GM19438 (cell line): ENCODE data around the gene ETS2.

ENCODE experiments used
- ATAC-seq: cut with Tn5 transposase; IDR thresholded peaks from one replicate; pipeline ENCODE4 v1.9.1; 2021; ENCODE audit warnings: low read depth; ENCODE audit not compliant: unreplicated experiment

ETS2 gene

DNA sequence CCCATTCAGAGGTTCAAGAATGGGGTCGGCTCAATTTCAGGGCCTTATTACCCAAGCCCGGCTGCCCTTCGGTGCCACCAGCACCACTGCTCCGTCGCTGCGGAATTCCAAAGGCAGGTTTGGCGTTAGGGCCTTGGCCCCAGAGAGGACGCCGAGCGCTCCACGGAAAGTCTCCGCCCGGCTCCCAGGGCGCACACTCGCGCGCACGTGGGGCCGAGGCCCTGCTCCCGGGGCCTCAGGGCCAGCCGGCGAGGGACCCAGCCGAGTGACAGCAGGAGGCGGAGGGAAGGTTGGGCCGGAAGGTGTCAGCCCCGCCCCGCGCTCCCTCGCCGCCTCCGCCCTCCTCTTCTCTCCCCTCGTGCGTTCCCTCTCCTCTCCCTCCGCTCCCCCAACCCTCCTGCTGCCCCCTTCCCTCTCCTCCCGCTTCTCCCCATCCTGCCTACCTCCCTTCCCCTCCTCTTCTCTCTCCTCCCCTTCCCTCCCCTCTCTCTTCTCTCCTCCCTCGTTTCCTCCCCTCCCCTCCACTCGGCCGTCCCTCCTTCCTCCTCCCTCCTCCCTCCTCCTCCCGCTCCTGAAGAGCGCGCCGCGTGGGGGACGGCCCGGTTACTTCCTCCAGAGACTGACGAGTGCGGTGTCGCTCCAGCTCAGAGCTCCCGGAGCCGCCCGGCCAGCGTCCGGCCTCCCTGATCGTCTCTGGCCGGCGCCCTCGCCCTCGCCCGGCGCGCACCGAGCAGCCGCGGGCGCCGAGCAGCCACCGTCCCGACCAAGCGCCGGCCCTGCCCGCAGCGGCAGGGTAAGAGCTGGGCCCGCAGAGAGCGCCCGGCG, at the start of gene ETS2:
Gene ETS2 (plus strand): TSS at position 602 of the 825 bp plus-strand sequence. CDS start 4,106 bp downstream, outside the sequence.
- ATAC-seq = peak; percentile 69

DNA sequence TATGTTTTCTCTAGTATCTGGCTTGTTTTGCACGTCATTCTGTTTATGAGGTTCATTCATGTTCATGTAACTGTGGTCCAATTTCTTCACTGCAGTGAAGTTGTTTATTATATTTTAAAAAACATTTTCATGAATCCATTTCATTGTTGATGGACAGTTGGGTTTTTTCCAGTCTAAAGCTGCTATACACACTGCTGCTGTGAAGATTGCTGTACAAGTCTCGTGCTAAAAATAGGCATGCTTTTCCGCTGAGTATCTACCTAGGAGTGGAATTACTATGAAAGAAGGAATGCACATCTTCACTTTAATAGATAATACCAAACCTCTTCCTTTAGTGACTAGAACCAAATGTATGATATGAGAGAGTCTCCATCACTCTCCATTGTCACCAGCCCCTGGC, 49.0 kb upstream of the ETS2 start:
- ATAC-seq = no peak

DNA sequence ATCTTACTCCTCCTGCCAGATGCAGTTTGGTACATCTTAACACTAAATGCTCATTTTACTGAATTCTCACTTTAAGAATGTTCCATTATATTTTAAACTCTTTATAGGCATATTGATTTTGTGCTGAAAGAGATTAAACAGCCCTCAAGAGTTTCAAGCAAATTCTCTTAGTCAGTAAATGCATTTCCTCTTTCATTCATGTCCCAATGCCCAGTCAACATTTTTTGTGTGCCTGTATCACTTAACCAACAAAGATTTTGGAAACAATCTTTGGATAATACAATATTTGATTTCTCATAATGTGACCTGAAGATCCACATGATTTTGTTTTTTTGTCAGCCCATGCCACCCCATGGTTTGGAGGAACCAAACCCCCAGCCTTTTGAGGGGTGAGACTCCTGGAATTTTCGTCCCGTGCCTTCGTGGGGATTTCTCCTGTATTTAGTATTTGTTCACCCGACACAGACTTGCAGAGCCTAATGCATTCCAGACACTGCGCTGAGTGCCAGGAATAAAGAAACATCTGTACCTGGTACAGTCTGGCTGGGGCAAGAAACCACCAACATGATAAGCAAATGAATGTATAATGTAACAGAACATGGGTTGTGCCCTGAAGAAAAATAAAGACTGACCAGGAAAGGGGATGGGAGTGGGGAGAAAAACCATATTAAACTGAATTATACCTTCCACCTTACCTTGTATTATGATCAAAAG, 47.1 kb upstream of the ETS2 start:
- no peak for ATAC-seq

DNA sequence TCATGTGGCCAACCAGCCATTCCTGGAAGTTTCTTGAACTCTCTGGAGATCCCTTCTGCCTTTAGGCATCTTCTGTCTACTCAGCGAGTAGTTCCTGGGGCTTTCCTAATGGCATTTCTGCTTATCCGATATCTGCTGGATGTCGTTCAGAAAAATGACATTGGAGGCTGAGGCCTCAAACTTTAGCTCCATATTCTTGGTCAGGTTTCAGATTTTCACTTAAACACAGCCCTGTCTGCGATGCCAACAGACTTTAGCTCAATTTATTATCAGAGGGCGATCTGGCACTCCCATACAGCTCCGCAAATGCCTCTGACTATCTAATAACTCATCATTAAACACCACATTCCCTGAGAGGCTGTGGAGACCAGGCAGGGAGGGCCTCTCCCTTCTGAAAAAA, 46.3 kb upstream of the ETS2 start:
- ATAC-seq = no peak

DNA sequence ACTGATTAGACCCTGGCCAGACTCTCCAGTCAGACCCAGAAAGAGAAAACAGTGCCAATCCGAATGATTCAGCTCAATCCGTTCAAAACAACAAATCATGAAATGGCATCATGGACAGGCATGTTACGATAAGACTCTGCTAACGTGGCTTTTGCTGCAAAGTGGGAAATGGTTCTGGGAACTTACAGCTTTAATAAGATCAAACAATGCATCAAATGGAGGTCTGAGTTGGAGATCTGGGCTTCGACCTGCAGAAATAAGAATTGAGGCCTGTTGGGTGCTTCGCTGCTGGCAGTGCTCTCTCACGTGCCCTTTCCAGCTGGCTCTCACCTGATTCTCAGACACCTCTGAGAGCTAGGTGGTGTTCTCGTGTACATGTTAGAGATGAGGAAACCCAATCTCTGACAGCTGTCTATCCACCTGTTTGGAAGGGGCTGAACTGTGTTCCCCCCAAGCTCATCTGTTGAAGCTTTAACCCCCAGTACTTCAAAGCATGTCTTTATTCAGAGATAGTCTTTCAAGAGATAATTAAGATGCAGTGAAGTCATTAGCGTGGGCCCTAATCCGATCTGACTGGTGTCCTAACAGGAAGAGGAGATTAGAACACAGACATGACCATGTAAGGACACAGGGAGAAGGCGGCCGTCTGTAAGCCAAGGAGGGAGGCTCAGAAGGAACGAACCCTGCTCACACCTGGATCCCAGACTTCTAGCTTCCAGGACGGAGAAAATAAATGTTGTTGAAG, 45.5 kb upstream of the ETS2 start:
- ATAC-seq = no peak

DNA sequence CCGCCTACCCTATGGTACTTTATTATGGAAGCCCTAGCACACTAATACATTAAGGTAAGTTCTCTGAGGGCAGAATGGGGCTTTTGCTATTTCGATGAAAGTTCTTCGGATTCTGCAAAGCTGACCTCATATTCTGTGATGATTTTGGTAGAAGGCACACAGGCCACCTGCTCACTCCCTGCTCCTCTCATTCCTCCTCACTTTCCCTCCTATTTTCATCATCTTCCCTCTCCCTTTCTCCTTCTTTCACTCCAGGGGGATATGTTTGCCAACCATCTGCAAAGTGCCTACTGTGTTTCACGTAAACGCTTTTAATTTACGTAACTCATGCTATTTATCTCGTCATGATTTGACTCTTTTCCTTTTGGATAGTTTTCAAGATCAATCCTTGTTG, 45.0 kb upstream of the ETS2 start:
- no peak for ATAC-seq

DNA sequence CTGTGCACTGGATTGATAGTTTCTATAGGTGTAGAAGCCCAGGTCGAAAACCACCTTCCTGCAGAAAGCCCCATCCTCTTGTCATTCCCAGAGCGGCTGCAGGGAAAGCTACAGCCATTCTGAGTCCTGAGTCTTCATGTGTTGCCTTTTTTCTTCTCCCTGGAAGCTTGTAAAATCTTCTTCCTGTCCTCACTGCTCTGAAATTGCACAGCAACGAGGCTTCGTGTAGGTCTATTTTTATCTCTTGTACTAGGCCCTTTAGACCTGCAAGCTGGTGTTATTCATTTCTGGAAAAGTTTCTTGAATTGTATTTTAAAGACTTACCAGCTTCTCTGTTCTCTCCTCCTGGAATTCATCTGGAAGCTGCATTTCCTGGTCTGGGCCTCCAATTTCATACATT, 44.2 kb upstream of the ETS2 start:
- no peak for ATAC-seq

DNA sequence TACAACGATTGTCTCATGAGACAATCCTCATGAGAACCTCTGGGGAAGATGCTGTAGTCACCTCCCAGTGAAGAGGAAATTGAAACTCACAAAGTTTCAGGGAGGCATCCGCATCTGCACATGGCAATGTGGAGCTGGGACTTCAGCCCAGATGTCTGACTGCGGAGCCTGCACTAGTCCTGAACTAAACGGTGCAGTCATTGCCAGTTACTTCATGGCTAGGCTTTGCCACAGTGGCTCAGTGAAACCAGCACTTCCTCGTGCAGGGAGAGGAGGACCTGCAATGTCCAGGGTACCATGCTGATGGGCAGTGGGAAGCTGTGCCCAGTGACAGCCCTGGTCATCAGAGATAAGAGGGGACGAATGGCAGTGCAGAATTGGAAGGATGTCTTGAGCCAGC, 40.7 kb upstream of the ETS2 start:
- ATAC-seq = no peak

DNA sequence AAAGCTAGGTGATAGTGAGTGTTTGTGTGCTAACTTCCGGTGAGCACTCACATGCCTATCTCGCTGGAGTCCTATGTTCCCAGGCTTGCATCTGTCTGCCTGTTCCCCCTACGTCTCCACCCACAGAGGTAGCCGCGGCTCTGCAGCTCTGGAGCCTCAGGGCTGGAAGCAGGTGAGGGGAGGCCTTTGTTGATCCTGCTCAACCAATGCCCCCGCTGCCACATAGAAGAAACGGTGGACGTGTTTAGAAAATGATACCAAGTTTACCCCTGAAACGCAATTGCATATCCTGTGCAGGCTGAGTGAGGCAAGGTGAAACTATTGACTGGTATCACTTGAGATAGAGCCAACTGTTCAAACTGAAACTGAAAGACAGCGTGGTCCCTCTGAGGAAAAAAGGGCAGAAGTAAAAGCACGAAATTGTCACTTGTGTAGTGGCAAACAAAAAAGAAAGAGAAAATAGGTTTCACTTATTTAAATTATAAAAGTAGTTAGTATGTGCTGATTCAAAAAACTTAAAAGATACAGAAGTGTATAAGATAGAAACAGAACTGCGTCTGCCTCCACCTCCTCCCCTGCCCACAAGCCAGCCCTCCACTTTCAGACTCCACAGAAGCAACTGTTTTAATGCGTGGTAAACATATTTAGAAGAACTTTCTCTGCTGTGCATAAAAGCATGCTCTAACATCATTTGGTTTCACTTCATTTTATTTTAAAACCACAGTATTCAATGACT, 38.6 kb upstream of the ETS2 start:
- peak; percentile 85 for ATAC-seq

DNA sequence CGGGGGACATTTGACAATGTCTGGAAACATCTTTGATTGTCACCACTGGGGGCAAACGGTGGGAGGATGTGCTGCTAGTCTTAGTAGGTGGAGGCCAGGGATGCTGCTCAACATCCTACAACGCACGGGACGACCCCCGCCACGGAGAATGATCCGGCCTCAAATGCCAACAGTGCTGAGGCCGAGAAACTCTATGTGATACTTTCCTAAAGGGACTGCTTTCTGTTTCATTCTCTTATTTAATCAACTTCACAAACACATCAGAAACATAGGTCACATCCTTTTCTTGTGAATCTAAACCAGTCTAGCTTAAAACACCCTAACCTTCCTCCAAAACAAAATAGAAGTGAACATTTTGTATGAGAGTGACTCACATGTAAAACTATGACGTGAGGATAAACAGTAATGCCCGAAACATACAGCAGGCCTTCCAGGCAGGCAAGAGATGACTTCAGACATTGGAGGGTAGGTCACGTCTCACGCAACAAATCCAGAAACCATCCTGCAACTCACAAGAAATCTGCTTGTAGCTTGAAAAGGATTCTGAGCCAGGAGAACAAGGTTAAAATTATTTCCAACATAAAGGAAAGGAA, 37.2 kb upstream of the ETS2 start:
- no peak for ATAC-seq

DNA sequence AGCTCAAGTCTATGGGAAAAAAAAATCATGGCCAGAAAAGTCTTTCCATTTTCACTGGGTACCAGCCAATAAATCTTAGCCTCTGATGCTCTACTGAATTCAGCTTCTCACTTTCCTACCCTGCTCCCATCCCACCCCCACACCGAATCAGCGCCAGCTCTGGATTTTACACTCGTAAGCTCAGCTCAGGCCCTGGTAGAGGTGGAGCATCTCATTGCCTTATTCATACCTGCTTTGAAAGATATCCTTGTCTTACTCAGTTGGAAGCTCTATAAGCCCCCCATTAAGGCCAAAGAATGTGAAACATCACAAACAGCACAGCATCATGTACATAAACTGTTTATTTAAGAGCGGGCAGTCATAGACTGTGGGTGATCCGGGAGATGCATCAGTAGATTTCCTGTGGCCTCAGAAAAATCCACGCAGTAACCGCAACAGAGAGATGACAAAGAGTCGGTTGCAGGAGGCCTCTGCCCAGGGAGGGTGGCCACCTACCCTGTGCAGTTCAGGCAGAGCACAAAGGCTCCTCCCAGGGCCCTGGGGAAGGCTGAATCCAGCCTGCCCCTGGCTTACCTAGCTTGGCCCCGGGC, 36.4 kb upstream of the ETS2 start:
- ATAC-seq = no peak

DNA sequence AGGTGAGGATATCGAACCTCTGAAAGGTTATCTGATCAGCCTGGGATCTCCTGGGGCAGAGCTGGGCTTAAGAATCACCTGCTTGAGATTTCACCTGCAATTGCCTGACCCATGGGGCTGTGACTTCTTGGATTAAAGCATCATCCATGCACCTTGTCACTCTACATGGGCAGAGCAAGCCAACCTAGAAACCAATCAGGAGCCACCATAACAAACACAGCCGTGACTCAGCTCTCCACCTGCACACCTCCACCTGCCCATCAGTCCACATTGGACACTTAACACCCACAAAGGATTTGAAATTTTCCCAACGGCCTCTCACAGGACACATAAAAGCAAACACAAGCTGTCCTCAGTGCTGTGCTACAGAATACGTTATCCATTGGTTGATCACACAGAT, 35.1 kb upstream of the ETS2 start:
- ATAC-seq = no peak

DNA sequence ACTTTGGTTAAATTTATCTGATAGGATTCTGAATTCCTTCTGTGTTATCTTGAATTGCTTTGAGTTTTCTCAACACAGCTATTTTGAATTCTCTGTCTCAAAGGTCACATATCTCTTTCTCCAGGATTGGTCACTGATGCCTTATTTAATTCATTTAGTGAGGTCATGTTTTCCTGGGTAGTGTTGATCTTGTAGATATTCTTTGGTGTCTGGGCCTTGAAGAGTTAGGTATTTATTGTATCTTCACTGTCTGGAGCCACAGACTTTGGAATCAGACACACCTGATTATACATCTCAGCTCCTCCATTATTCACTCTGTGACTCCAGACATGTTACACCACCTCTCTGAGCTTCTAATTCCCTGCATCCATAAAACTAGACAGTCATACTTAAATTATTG, 34.2 kb upstream of the ETS2 start:
- no peak for ATAC-seq

DNA sequence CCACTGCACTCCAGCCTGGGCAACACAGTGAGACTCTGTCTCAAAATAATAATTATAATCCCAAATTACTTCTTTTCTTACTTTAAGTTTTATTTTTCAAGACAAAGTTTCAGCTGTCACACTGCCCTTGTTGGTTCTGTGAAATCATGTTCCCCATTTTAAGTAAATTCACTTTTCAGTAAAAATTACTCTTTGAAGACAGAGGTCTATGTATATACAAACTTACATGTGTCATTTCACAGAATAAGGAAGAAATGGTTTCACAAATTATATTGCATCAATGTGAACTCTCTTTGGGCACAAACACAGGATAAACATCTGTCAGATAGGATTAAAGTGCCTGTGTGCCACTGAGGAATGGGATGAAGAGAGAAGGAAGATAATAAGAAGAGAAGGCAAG, 33.1 kb upstream of the ETS2 start:
- ATAC-seq = no peak

DNA sequence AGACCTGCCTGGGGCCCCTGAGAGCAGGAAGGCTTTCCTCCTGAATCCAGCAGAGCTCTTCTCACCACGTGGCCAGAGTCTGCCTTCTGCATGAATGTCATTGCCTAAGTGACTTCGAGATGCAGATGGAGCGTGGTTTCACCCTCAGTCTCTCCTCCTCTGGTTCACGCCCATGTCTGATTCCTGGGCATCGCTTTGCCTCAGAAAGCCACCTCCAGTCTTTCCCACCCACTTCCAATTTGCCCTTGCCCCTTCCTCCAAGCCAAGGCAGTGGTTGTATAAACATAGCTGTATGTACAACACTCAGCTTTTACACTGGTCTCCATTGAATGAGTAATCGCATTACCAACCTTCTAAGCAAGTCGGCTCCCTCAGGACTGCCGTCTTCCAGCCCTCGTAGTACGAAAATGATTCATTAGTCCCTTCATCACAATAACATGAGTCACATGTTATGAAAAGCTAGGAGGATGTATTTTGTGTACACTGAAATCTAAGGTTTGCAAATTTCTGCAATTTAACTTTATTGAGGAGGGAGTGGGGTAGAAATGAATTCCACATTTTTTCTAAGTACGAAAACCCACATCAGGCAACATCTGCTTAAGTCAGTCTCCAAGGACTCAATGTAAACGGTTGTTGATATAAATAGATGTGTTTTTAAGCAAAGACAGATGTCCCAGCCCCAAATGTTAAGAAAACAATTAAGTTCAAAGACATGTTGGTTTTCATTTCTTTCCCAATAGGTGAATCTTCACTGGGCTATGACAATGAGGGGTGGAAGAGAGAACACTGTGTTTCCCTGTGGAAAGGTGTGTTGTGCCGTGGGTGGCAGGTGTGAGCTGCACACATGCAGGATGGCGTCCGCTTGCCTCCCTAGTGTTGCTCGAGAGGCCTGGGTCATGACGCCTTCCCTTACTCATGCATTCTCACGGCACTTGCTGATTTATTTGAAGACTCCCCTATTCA, 32.3 kb upstream of the ETS2 start:
- ATAC-seq = no peak

DNA sequence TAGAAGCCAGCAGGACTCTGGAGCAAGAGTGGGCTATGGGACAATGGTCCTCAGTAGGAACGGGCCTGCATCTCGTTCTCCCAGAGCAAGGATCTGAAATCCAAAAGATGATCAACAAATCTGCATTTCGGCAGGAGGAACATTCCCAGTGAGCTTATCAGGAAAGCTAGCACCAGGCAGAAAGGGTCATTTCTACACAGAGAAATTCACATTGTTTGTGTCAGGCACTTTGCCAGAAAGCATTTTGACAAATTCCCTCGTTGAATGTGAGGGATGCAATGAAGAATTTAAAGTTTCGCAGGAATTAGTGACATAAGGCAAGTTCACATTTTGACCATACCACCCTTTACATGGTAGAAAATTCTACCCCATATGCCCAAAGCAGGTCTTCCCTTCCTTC, 31.6 kb upstream of the ETS2 start:
- ATAC-seq = no peak

DNA sequence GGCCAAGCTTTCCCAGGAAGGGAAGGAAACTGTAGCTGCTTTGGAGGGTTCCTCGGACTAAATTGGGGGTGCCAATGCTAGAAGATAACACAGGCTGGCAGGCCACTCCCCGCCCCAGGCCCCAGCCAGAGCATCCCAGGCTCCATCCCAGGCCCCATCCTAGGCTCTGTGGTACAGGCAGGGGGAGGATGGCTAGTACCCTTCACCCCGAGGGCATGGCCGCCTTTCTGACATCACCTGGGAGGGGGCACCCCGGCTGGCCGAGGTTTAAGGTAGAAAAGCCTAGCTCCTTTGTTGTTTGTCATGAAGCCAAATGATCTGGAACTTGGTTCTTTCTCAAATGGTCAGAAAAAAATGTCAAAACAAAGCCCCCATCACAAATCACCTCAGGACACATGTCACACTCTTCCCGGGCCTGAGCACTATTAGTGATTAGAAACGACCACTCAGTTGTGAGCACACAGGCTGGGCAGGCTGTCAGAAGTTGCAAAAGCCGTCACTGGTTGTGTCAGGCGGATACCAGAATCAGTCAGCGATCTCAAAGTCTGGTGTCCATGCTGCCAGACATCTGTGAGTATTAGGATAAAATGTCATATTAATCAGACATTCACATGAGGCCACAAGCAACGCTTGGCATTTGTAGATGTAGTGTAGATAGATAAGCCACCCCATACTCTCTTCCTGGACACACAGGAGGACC, 31.0 kb upstream of the ETS2 start:
- ATAC-seq = no peak

DNA sequence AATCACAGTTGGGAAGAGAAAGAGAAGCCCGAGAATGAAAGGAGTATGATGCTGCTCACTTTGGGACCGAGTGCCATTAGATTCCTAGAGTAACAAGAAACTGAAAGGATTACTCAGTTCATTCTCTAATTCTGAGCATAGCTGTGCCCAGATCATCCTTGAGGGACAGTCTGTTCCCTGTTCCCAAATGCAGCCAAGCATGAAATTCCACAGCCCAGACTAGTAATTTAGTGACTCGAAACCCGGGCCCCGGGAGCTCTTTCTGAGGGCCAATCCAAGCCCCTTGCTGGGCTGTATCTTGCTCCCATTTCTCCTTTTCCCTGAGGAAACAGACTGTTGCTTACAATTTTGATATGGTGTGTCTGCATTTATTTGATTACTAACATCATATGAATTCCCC, 30.0 kb upstream of the ETS2 start:
- ATAC-seq = no peak
